ENCODE measurements around the gene GALNT10.

Gene GALNT10

DNA sequence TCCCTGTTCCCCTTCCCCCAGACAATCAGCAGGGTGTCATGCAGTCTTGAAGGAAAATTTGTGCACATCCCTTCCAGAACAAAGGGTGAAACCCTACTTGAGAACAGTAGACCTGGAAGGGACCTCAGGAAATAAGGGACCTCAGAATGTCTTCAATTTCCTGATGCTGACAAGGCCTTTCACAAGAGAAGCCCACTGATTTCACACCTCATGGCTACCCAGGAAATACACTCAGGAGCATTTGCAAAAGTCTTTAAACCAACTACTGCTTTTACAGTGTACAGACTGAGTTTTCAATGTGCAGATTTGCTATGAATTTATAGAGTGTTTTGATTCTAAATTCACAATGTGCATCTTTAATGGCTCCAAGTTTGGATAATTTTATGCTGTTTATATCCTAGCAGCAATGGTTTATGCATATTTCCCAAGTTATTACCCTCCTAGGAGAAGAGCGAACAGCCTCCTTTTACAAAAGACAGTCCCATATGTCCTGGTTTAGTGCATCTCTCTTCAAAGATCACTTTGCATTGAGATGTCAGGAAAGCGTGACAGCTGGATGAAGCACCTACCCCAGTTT is 74.8 kb downstream of the GALNT10 start:
- no peak for DNase-seq (ENCODE audit: low read depth in 3 of 3)

DNA sequence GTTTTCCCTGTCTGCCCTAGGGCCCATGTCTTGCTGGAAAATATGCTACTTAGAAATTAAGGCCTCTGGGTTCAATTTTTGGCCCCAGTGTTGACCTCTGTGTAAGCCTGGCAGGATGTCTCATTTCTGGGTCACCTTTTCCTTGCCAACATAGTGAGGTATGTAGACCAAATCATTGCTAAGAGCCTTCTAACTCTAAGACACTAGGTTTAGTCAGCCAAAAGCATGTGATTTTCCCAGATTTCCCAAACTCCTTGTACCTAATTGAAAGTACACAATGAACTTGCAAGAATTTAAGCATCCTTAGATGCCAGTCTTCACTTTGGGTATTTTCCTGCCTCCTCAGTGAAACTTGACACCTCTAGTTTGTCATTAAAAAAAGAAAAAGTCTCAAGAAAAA is 77.0 kb downstream of the GALNT10 start:
- DNase-seq (ENCODE audit: low read depth in 3 of 3), result no peak

DNA sequence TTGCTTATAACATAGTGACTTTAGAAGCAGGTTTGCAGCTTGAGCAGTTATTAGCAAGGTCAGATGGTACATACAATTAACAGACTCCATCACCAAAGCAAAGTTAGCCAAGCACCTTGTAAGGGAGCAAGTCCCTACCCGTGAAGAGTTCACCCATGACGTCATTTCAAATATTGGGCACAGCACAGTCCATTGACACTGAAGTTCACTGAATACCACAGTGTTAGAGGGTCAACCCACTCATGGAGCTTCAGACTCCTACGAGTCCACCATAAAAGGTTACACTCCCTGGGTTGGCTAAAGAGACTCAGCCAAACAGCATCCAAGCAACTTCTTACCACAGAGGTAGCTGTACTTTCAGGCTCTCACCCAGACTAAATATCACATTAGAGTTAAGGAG is 77.5 kb downstream of the GALNT10 start:
- DNase-seq (ENCODE audit: low read depth in 3 of 3), result no peak

DNA sequence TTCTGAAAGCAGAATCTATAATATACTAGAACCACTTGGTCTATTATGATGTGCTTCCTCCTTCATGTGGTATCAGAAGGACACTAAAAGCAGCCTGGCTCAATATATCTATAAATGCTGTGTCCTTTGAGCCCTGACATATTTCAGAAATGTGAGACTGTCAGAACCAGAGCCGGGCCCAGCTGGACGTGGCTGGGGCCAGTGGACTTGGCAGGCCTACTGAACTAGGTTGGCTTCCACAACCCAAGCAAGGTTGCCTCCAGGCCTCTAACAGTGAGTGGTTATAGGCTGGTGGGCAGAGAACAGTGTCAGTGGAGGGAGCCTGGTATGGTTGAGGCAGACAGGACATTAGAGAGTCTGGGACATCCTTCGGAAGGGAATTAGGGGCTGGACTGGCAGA is 78.9 kb downstream of the GALNT10 start:
- DNase-seq (ENCODE audit: low read depth in 3 of 3), result no peak

DNA sequence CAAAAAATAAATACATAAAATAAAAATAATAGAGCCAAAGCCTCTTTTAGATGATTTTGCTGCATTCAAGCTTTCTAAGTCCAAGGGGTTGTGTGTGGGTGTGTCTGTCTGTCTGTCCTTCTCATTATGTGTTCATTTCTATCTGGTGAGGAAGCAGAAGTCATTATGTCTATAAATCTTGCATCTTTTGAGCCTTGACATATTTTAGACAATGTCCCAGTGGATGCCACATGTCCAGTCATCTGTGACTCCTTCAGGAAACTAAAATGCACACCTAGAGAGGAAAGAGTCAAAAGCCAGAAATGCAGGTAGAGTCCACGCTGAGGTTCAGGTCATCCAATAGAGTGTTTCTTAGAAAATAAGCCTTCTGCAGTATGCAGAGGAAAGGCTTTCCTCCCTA is 80.9 kb downstream of the GALNT10 start:
- no peak for DNase-seq (ENCODE audit: low read depth in 3 of 3)

DNA sequence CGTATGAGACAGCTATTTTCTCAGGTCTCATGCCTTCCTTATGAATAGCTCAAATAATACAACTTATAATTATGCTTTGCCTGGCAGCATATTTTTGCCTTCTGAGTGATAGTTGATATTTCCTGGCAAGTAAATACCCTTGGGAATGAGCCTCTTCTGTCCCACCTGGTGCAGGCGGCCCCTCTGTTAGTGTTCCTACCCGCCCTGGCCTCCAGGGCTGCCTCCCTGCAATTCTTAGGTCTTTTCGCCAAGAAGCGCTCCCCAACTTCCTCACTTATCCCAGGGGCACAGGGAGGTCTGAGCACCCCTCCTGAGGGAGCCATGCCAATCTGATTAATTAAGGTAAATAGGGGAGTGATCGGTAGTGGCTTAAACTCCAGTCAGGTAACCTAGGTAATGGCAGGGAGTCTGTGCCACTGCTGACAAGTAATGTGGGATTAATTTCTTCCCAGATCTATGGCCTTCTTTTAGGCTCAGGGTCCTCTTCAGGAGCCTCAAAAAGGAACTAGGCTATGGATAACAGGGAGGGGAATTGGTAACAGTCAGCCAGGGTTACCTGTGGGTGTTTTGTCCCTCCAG is 81.5 kb downstream of the GALNT10 start:
- DNase-seq (ENCODE audit: low read depth in 3 of 3), result no peak

DNA sequence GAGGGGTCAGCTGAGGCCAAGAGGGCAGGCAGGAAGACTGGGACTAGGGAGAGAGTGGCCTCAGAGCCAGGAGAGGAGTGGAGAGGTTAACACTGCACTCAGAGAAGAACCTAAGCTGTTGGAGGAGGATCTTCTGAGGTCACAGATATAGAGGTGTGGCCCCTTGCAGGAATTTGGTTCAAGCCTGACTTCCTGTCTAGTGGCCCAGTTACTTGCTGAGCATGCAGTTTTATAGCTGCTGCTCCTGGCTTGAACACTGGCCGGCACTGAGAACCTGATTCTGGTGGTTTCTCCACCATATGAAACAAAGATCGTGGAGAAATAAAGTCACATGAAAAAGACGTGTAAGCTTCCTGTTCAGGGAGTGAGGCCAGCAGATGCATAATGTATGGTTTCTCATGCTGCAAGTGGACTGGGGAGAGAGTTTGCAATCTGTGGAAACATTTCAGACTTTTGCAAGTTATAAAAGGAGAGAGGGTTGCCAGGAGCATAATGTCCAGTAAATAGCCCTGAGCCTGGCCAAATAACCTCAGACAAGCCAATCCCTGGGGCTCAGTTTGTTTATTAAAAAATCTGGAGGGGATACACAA is 82.6 kb downstream of the GALNT10 start:
- no peak for DNase-seq (ENCODE audit: low read depth in 3 of 3)

DNA sequence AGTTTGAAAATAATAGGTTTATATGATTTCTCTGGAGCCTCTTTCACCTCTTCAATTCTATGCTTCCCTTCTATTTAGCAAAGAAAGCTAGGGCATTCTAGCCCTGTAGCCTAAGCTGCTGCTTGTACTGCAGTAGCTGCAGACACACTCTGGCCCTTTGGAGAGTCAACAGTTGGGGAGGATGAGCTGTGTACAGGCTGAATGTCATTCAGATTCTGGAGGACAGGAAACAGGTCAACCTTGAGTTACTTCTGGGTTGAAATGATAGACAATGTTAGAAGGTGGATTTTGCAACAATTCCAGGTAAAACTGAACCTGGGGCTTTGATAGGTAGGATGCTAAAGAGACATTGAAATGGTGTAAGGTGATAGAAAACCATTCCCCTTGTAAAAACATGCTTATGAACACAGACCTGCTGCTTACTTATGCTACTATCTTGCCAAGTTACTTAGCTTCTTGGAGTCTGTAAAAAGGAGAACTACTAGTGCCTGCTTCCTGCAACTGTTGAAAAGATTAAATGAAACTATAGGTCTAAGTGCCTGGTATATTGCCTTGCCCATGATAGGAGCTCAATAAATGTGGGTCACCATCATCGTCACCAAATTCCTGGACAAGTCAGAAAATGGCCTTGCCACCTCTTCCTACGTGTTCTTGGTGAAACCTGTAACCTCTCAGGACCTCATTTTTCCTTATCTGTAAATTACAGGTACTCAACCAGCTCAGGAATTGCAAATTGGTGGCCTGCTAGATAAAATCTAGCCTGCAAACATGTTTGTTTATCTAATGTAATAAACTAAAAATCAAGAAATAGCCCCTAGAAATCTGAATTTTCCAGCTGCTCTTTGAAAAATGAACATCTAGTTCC is 83.7 kb downstream of the GALNT10 start:
- DNase-seq (ENCODE audit: low read depth in 3 of 3), result no peak

DNA sequence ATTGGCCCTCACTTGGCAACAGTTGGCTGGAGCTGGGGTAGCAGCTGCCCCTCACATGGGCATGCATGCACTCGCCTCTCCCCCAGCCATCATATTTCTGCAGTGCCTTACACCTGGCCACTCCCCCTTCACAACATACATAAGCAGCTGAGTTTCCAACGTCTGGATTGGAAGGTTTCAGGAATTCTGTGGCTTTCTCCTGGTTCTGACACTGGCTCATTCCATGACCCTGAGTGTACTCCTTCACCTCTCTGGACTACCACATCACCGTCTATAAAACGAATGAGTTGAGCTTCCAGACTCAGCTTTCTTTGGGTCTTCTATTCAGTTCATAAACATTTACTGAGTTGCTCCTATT is 84.3 kb downstream of the GALNT10 start:
- DNase-seq (ENCODE audit: low read depth in 3 of 3), result no peak

DNA sequence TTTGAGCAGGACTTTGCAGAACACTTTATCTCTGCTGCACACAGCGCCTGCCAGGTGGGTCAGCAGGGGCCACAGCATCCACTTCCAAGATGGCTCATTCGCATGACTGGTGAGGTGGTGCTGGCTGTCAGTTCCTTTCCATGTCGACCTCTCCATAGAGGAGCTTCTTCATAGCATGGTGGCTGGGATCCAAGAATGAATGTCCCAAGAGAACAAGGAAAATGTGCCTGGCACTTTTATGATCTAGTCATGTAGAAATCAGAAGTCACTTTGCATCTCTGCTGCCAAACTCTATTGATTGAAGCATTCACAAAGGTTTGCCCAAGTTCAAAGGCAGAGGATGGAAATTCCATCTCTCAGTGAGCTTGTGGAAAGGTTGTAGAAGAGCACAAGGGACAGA is 85.0 kb downstream of the GALNT10 start:
- DNase-seq (ENCODE audit: low read depth in 3 of 3), result no peak

DNA sequence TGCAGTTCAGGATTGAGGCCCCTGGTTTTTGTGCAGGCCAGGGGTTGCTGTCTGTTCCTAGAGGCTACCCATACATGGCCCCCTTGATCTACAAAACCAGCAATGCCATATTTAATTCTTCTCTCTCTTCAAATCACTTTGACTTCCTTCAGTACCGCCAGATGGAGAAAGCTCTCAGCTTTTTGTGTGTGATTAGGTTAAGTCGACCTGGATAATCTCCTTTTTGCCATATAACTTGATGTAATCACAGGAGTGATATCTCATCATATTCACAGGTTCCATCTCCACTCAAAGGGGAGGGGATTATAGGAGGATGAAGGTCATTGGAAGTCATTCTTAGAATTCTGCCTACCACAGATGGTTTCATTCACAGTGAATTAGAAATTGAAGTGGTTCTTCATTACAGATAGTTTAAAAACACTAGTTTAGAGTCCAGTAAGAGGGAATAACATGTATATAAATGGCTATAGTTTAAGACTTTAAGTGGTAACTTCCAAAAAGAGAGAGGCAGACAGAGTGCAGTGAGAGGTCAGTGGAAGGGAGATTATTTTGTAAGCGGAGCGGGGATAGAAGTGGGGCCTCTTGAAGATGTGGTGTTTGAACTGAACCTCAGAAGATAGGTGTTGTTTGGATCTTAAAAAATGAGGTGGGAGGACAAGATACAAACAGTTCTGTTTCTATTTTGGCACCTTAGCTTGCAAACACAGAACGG is 85.9 kb downstream of the GALNT10 start:
- DNase-seq (ENCODE audit: low read depth in 3 of 3), result no peak

DNA sequence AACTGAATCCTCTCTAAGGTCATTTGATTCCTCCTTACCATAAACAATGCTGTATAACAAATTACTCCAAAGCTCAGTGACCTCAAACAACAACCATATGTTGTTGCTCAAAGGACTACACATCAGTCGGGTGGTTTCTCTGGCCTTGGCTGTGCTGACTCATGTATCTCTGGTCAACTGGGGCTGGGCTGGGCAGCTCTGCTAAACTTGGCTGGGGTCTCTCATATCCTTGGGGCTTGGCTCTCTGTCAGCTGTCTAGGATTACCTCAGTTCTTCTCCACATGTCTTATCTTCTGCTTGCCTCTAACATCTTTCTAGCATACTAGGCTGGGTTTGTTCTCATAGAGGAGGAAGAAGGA is 86.4 kb downstream of the GALNT10 start:
- DNase-seq (ENCODE audit: low read depth in 3 of 3), result no peak

DNA sequence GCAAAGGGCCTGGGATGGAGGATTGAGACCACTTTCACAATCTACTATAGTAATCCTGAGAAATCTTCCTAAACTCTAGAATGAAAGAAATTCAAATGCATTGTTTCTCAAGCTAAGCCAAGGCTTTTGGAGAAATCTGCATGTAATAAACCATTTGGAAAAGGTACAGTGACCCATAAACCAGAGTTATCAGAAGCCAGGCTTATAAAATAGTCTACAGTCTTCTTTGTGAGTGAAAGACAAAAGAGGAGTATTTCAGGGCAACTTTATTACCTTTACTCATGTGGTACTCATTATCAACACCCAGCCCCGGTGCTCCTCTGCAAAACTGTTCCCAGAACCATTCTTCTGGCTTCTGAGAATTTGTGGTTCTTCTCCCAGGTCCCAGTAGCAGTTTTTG is 87.0 kb downstream of the GALNT10 start:
- no peak for DNase-seq (ENCODE audit: low read depth in 3 of 3)

DNA sequence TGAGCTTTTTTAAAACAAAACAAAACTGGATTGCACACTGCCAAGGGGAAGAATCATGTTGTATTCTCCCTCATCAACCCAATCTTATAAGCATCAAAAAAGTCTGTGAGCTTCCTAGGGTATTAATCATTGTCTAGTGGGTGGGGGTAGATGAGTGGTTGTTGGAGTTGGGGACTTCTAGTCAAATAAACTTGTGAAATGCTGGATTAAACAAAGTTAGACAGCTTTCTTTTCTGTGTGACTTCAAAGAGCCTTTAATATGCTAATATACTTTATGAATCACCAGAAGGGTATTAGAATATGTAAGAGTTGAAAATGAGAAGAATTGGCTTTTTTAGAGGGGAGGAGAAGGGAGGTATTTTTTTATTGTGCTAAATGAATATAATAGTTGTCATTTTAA is 87.7 kb downstream of the GALNT10 start:
- no peak for DNase-seq (ENCODE audit: low read depth in 3 of 3)

DNA sequence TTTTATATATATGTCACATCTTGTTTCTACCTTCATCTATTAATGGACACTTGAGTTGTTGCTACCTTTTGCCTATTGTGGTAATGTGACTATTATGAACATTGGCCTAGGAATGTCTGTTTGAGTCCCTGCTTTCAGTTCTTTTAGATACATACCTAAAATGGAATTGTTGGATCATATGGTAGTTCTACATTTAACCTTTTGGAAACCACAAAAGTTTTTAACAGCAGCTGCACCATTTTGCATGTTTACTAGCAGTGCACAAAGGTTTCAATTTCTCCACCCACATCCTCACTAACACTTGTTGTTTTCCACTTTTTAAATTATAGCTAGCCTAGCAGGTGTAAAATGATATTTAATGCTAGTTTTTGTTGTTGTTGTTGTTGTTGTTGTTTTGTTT is 88.4 kb downstream of the GALNT10 start:
- DNase-seq (ENCODE audit: low read depth in 3 of 3), result no peak

DNA sequence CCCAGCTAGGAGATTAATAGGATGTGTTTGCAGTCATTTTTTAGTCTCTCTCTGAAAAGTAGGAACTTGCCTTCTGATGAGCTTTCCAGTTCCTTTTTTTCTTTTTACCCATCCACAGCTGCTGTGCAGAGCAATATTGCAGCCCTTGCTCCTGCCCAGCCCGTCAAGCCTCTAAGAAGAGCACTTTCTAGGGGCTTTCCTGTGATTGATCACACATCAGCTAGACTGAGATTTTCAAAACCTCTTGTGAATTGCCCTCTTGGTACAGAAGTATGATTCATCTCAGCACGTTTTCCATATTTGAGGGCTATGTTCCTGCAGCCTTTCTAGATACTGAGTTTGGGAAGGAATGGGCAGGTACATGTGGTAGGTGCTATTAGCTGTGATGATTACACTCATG is 93.9 kb downstream of the GALNT10 start:
- no peak for DNase-seq (ENCODE audit: low read depth in 3 of 3)

DNA sequence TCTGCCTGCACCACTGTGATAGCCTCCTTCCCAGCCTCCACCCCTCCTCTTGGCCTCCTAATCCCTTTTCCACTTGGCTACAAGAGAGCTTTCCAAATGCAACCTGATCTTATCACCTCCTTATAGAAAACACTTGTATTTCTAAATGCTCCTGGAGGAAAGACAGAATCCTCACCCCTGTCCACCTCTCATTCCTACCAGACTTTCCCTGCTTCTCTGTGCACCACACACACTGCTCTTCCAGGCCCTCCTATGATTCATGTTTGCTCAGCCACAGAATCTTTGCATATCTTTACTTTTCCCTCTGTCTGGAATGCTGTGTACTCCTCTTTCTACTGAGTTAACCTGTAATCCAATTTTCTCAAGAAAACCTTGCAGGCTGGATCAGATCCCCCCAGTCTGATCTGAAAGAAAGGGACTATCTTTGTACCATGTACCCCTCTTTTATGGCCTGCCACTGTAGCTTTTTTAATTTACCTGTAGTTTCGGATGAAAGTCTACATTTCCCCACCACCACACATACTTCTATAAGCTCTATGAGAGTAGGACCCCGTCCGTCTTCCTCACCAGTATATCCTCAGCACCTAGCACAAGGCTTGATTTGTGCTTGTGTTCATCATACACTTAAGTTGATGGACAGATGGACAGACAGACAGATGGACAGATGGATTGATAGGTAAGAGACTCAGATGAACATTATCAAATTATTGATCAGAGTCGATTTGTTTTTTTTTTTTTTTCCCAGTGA is 95.3 kb downstream of the GALNT10 start:
- DNase-seq (ENCODE audit: low read depth in 3 of 3), result no peak

DNA sequence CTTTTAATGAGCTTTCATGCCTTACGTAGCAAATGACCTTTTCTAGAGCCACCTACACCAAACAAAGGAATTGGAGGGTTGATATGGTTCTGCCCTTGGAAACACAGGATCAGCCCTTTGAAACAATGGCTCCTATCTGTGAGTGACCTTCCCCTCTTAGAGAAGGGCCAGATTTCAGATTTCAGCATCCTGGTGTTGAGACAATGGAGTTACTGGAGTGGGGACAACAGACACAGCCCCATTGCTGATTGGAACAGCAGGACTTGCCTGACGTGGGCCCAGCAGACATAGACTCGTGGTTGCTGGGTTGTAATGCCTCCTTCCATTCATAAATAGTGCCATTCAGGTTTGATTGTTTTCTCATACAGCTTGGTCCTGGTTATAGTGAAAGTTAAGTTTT is 96.0 kb downstream of the GALNT10 start:
- DNase-seq (ENCODE audit: low read depth in 3 of 3), result no peak

DNA sequence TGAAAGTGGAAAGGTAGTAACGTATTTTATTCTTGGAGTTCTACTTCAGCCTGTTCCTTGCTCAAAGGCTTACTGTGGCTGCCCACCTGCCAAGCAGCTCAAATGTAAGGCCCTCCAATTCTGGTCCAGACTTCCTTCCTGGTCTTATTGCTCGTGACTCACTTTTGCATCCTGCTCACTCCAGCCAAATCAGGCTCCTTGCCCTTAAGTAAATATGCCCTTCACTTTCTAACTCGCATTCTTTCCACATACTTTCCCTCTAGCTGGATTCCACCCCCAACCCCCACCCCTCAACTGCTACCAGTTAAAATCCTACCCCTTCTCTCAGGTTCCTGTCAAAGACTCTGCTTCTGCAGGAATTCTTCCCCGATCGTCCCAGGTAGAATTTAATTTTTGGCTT is 96.6 kb downstream of the GALNT10 start:
- DNase-seq (ENCODE audit: low read depth in 3 of 3), result no peak

DNA sequence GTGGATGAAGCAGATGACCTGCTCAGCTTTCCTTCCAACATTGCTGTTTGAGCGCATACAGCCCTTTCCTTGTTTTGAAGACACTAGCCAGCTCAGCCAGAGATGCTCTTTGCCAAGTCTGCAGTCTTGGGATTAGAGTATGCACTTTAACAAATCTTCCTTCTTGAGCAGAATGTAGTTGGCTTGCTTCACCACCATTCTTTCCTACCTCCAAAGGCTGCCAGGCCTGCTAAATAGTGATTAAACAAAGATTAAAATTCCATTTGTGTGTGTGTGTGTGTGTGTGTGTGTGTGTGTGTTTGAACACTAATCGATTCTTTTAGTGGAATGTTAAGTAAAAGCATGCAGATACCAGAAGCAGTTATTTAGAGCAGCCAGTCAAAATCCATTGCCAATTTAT is 97.6 kb downstream of the GALNT10 start:
- no peak for DNase-seq (ENCODE audit: low read depth in 3 of 3)

DNA sequence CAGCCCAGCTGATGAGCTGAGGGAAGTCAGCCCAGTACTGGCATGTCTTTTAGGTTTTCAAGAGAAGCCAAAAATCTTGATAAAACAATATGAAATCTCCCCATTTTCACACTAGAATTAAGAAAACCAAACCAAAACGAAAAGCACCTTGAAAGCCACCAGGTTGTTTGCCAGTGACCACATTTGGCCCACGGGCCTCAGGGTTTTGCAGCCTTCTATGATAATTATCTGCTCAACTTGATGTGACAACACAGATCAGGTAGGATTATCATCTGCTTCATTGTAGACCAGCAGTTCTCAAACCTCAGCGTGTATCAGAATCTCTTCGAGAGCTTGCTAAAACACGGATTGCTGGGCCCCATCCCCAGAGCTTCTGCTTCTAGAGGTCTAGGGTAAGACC is 101.4 kb downstream of the GALNT10 start:
- no peak for DNase-seq (ENCODE audit: low read depth in 3 of 3)

DNA sequence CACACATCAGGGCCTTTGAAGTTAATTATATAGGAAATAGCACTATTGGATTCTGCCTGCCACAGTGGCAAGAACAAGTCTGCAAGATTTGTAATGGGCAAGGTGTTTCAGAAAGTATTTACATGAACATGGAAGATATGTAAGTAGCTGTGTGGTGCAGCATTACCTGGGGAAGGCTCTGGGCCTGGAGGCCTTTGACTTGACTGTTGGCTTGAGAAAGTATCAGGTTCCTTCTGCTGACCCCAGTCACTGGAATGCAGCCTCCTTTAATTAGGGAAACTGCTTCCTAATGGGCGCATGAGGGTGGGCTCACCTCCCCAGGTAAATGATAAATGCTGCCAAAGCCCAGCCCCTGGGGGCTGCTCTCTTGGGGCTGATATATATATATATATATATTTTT is 102.7 kb downstream of the GALNT10 start:
- DNase-seq (ENCODE audit: low read depth in 3 of 3), result no peak
